Trophoblast cell (in vitro differentiated cells and primary cell): ENCODE data around the gene PLEKHM2.

Experiments
- DNase-seq, 2 donors: peaks; one replicate each; pipeline ENCODE4 v3.0.0-alpha.2; 2016
- H2AFZ ChIP-seq: 2 replicates; pipeline ENCODE4 v1.6.1; 2013; ENCODE audit warnings: low read length, moderate library complexity, mild to moderate bottlenecking; ENCODE audit not compliant: insufficient read depth, poor library complexity
- H2AK5ac ChIP-seq: 2 replicates; pipeline ENCODE4 v1.6.1; 2013; ENCODE audit warnings: mild to moderate bottlenecking, low read length
- H2BK120ac ChIP-seq: 2 replicates; pipeline ENCODE4 v1.6.1; 2013; ENCODE audit warnings: low read length, mild to moderate bottlenecking, moderate library complexity; ENCODE audit not compliant: insufficient read depth, poor library complexity
- H2BK12ac ChIP-seq: 2 replicates; pipeline ENCODE4 v1.6.1; 2013; ENCODE audit warnings: mild to moderate bottlenecking, low read length, moderate library complexity
- H2BK5ac ChIP-seq: 2 replicates; pipeline ENCODE4 v1.6.1; 2013; ENCODE audit warnings: low read length, low read depth, moderate library complexity, mild to moderate bottlenecking; ENCODE audit not compliant: poor library complexity
- H3K14ac ChIP-seq: 2 replicates; pipeline ENCODE4 v1.6.1; 2013; ENCODE audit warnings: mild to moderate bottlenecking, low read length
- H3K18ac ChIP-seq: 2 replicates; pipeline ENCODE4 v1.6.1; 2013; ENCODE audit warnings: mild to moderate bottlenecking, low read length
- H3K23ac ChIP-seq: 2 replicates; pipeline ENCODE4 v1.6.1; 2013; ENCODE audit warnings: low read length
- H3K27ac ChIP-seq: 2 replicates; pipeline ENCODE4 v1.5.1; 2013; ENCODE audit warnings: low read depth, mild to moderate bottlenecking, inconsistent platforms, low read length, moderate library complexity
- H3K27me3 ChIP-seq: 2 replicates; pipeline ENCODE4 v1.6.1; 2013; ENCODE audit warnings: inconsistent platforms, mild to moderate bottlenecking, low read length, moderate library complexity; ENCODE audit not compliant: insufficient read depth
- H3K36me3 ChIP-seq, 2 experiments: 1 replicate in 1 of 2; 2 replicates in 1 of 2; pipeline ENCODE4 v1.6.1; 2013; ENCODE audit warnings: low read length in 2 of 2, mild to moderate bottlenecking in 2 of 2, moderate library complexity in 1 of 2; ENCODE audit not compliant: insufficient read depth in 2 of 2, control insufficient read depth in 1 of 2
- H3K4ac ChIP-seq: 2 replicates; pipeline ENCODE4 v1.6.1; 2013; ENCODE audit warnings: low read depth, mild to moderate bottlenecking, low read length, moderate library complexity
- H3K4me1 ChIP-seq, 2 experiments: 1 replicate in 1 of 2; 2 replicates in 1 of 2; pipeline ENCODE4 v1.6.1; 2013; ENCODE audit warnings: low read length in 2 of 2, mild to moderate bottlenecking in 2 of 2, moderate library complexity in 1 of 2; ENCODE audit not compliant: insufficient read depth in 2 of 2, control insufficient read depth in 1 of 2
- H3K4me2 ChIP-seq: 2 replicates; pipeline ENCODE4 v1.6.1; 2013; ENCODE audit warnings: inconsistent platforms, mild to moderate bottlenecking, low read length, moderate library complexity
- H3K4me3 ChIP-seq: 2 replicates; pipeline ENCODE4 v1.5.1; 2013; ENCODE audit warnings: mild to moderate bottlenecking, low read depth, low read length, inconsistent platforms
- H3K79me1 ChIP-seq: one replicate; pipeline ENCODE4 v1.6.1; 2013; ENCODE audit warnings: low read length
- H3K79me2 ChIP-seq: 2 replicates; pipeline ENCODE4 v1.6.1; 2013; ENCODE audit warnings: low read length, mild to moderate bottlenecking; ENCODE audit not compliant: control insufficient read depth, insufficient read depth, poor library complexity
- H3K9ac ChIP-seq: 2 replicates; pipeline ENCODE4 v1.6.1; 2013; ENCODE audit warnings: mild to moderate bottlenecking, low read length
- H3K9me3 ChIP-seq: 2 replicates; pipeline ENCODE4 v1.6.1; 2013; ENCODE audit warnings: low read depth, mild to moderate bottlenecking, control low read depth, inconsistent platforms, low read length; ENCODE audit not compliant: insufficient read depth
- H4K12ac ChIP-seq: 2 replicates; pipeline ENCODE4 v1.6.1; 2013; ENCODE audit warnings: low read depth, mild to moderate bottlenecking, low read length, moderate library complexity
- H4K8ac ChIP-seq: 2 replicates; pipeline ENCODE4 v1.6.1; 2013; ENCODE audit warnings: low read depth, mild to moderate bottlenecking, low read length, moderate library complexity
- H4K91ac ChIP-seq: one replicate; pipeline ENCODE4 v1.6.1; 2013; ENCODE audit warnings: low read depth, mild to moderate bottlenecking, low read length, moderate library complexity
- WGBS: extraction: QIAGEN DNeasy Blood & Tissue Kit; methylation state at CpG from one replicate; pipeline ENCODE4 v1.1.7; 2013; ENCODE audit warnings: missing lambda C conversion rate; ENCODE audit not compliant: insufficient read length, insufficient coverage; ENCODE audit errors: extremely low coverage; 5-methylcytosine and 5-hydroxymethylcytosine counted together

The PLEKHM2 gene

GRCh38 chr1:15764890-15765289, 80.8 kb downstream of the PLEKHM2 start:
- no peak for DNase-seq
- no peaks in the 10 kb centered on the region for H3K27me3 ChIP-seq
- no peak overlapping the region for H3K4me2 ChIP-seq
- no peak overlapping the region for H3K14ac ChIP-seq
- H3K23ac ChIP-seq: no peak overlapping the region
- H2AFZ ChIP-seq: no peak overlapping the region
- no peaks in the 10 kb centered on the region for H3K9me3 ChIP-seq
- no CpG with 5 or more reads among the region's 15 CpGs for WGBS
- H2BK5ac ChIP-seq: peak overlapping the region; percentile 24
- H3K36me3 ChIP-seq: peaks cover 56 to 59% of the 10 kb centered on the region in 2 experiments
- H2BK12ac ChIP-seq: no peak overlapping the region
- H2AK5ac ChIP-seq: no peak overlapping the region
- H4K8ac ChIP-seq: no peak overlapping the region
- H2BK120ac ChIP-seq: no peak overlapping the region
- H3K27ac ChIP-seq: no peak overlapping the region
- H3K4me1 ChIP-seq: peaks cover 10 to 18% of the 10 kb centered on the region in 2 experiments
- H3K4ac ChIP-seq: peak overlapping the region; percentile 50
- H4K12ac ChIP-seq: no peak overlapping the region
- H3K4me3 ChIP-seq: no peak overlapping the region
- H3K9ac ChIP-seq: no peak overlapping the region
- H4K91ac ChIP-seq: no peak overlapping the region
- peak overlapping the region; percentile 11 for H3K18ac ChIP-seq
- peaks cover 9% of the 10 kb centered on the region for H3K79me1 ChIP-seq
- peaks cover 9% of the 10 kb centered on the region for H3K79me2 ChIP-seq

DNA sequence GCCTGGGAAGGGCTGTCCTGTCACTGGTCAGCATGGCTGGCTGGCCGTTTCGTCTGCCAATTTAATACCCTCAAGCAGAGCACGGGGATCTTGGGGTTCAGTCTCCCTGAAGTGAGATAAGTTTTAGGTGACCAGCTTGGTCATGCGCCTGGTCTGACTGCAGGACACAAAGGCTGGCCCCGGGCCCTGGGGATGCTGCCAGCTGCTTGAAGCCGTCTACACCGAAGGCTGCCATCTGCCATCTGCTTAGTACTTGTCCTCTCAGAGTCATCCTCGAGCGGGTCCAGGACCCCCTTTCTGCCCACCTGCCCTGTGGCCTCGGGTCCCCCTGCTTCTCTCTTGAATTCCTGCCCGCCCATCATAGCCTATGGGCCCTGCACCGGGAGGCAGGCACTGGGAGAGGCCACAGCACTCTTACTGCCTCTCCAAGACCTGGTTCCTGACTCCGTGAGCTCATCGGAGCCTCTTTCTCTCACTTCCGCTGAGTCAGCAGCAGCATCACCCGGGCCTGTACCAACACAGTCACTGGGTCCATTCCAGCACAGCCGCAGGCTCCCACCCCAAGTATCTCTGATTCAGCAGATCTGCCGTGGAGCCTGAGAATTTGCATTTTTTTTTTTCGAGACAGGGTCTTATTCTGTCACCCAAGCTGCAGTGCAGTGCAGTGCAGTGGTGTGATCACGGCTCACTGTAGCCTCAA, 81.5 kb downstream of the PLEKHM2 start:
- Histone ChIP-seq H3K18ac (peak overlapping the region; percentile 24), H2AK5ac (no peak overlapping the region), H3K36me3 (peaks cover 63 to 67% of the 10 kb centered on the region in 2 experiments), H3K9me3 (peaks cover 1% of the 10 kb centered on the region), H2AFZ (no peak overlapping the region), H2BK120ac (no peak overlapping the region), H3K9ac (no peak overlapping the region), H3K4me3 (no peak overlapping the region), H3K27ac (no peak overlapping the region), H3K4ac (no peak overlapping the region), H3K4me2 (no peak overlapping the region), H3K23ac (no peak overlapping the region), H3K4me1 (peaks cover 10 to 16% of the 10 kb centered on the region in 2 experiments), H3K79me2 (peaks cover 8% of the 10 kb centered on the region), H4K12ac (no peak overlapping the region), H3K79me1 (peaks cover 6% of the 10 kb centered on the region), H3K27me3 (no peaks in the 10 kb centered on the region), H3K14ac (no peak overlapping the region), H4K8ac (no peak overlapping the region), H4K91ac (no peak overlapping the region), H2BK5ac (no peak overlapping the region), H2BK12ac (no peak overlapping the region)
- DNase-seq: no peak
- WGBS: no CpG with 5 or more reads among the region's 20 CpGs

GRCh38 chr1:15767941-15768340, 83.8 kb downstream of the PLEKHM2 start:
- Histone ChIP-seq H3K79me2 (no peaks in the 10 kb centered on the region), H3K79me1 (no peaks in the 10 kb centered on the region), H4K91ac (no peak overlapping the region), H3K18ac (no peak overlapping the region), H2BK12ac (no peak overlapping the region), H4K8ac (no peak overlapping the region), H3K27me3 (no peaks in the 10 kb centered on the region), H3K4ac (no peak overlapping the region), H3K9me3 (peaks cover 1% of the 10 kb centered on the region), H3K23ac (no peak overlapping the region), H3K4me3 (no peak overlapping the region), H2AK5ac (no peak overlapping the region), H3K36me3 (peaks cover 81 to 87% of the 10 kb centered on the region in 2 experiments), H2BK5ac (no peak overlapping the region), H3K14ac (no peak overlapping the region), H2AFZ (no peak overlapping the region), H2BK120ac (no peak overlapping the region), H4K12ac (no peak overlapping the region), H3K4me1 (no peaks in the 10 kb centered on the region), H3K4me2 (no peak overlapping the region), H3K9ac (no peak overlapping the region), H3K27ac (no peak overlapping the region)
- DNase-seq: no peak
- WGBS: no CpG with 5 or more reads among the region's 5 CpGs

DNA sequence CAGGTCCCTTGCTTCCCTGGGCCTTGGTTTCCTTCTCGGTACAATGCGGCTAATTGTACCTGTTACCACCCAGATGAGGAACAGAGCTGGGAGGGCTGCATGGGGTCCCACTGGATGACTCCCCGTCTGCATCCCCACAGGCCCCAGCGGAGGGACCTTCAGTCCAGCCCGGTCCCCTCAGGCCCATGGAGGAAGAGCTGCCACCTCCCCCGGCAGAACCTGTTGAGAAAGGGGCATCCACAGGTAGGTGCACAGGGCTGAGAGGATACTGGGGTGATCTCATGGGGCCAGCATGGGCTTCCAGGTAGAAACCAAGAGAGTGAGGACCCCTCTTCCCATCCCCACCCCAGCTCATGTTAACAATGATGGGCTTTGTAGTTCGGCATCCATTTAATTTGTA, 84.3 kb downstream of the PLEKHM2 start:
- Histone ChIP-seq H3K27ac (no peak overlapping the region), H3K4me2 (no peak overlapping the region), H2AK5ac (no peak overlapping the region), H2BK5ac (no peak overlapping the region), H3K9me3 (peaks cover 1% of the 10 kb centered on the region), H3K4ac (no peak overlapping the region), H3K18ac (peak overlapping the region; percentile 38), H2BK120ac (no peak overlapping the region), H3K79me2 (no peaks in the 10 kb centered on the region), H4K8ac (no peak overlapping the region), H3K36me3 (peaks cover 84 to 91% of the 10 kb centered on the region in 2 experiments), H3K23ac (no peak overlapping the region), H3K9ac (no peak overlapping the region), H2AFZ (no peak overlapping the region), H3K14ac (no peak overlapping the region), H3K79me1 (no peaks in the 10 kb centered on the region), H4K91ac (no peak overlapping the region), H4K12ac (no peak overlapping the region), H3K4me3 (no peak overlapping the region), H2BK12ac (no peak overlapping the region), H3K4me1 (no peaks in the 10 kb centered on the region), H3K27me3 (no peaks in the 10 kb centered on the region)
- WGBS: no CpG with 5 or more reads among the region's 7 CpGs
- DNase-seq: no peak
